H9 (cell line): ENCODE results near the gene HOXA9. TPM values are rescaled to one million over a fixed set of nuclear protein-coding genes. Genes with fewer than 3 reads are reported as not detected.

Experiments used
- DNase-seq: peaks from one replicate; pipeline ENCODE4 v3.0.0-alpha.2; 2017
- H2AFZ ChIP-seq: one replicate; pipeline ENCODE4 v1.6.1; 2013; ENCODE audit warnings: mild to moderate bottlenecking, low read length, control low read depth, moderate library complexity
- H2AK5ac ChIP-seq: 2 replicates; pipeline ENCODE4 v1.6.1; 2013; ENCODE audit warnings: low read length, control low read depth, mixed read lengths; ENCODE audit not compliant: insufficient read length
- H2BK120ac ChIP-seq: one replicate; pipeline ENCODE4 v1.6.1; 2013; ENCODE audit warnings: low read depth, mild to moderate bottlenecking, low read length, control low read depth, inconsistent platforms; ENCODE audit not compliant: poor library complexity, severe bottlenecking
- H2BK12ac ChIP-seq: 2 replicates; pipeline ENCODE4 v1.6.1; 2013; ENCODE audit warnings: low read length, control low read depth, mixed read lengths, low read depth; ENCODE audit not compliant: insufficient read length
- H2BK15ac ChIP-seq: 2 replicates; pipeline ENCODE4 v1.6.1; 2013; ENCODE audit warnings: low read depth, low read length, control low read depth
- H2BK20ac ChIP-seq: one replicate; pipeline ENCODE4 v1.6.1; 2013; ENCODE audit warnings: low read depth, mild to moderate bottlenecking, low read length, control low read depth, inconsistent platforms; ENCODE audit not compliant: poor library complexity, severe bottlenecking
- H2BK5ac ChIP-seq: 2 replicates; pipeline ENCODE4 v1.6.1; 2013; ENCODE audit warnings: low read length, control low read depth, mixed read lengths; ENCODE audit not compliant: insufficient read length
- H3K14ac ChIP-seq: 2 replicates; pipeline ENCODE4 v1.6.1; 2013; ENCODE audit warnings: low read length, control low read depth; ENCODE audit not compliant: insufficient read depth
- H3K18ac ChIP-seq: 2 replicates; pipeline ENCODE4 v1.6.1; 2013; ENCODE audit warnings: low read depth, mild to moderate bottlenecking, mixed read lengths, low read length, control low read depth; ENCODE audit not compliant: insufficient read length
- H3K23ac ChIP-seq: 2 replicates; pipeline ENCODE4 v1.6.1; 2013; ENCODE audit warnings: low read length, control low read depth, mixed read lengths, low read depth; ENCODE audit not compliant: insufficient read length
- H3K23me2 ChIP-seq: 2 replicates; pipeline ENCODE4 v1.6.1; 2013; ENCODE audit warnings: low read depth, mild to moderate bottlenecking, mixed read lengths, low read length, control low read depth; ENCODE audit not compliant: insufficient read length, poor library complexity, severe bottlenecking
- H3K27ac ChIP-seq: 2 replicates; pipeline ENCODE4 v1.5.1; 2013; ENCODE audit warnings: low read length, control low read depth, mixed read lengths, low read depth; ENCODE audit not compliant: insufficient read length
- H3K27me3 ChIP-seq: 2 replicates; pipeline ENCODE4 v1.6.1; 2013; ENCODE audit warnings: low read length, control low read depth, inconsistent platforms; ENCODE audit not compliant: insufficient read depth
- H3K4ac ChIP-seq: 2 replicates; pipeline ENCODE4 v1.6.1; 2013; ENCODE audit warnings: low read depth, mild to moderate bottlenecking, control low read depth, inconsistent platforms, low read length, moderate library complexity
- H3K4me1 ChIP-seq: 2 replicates; pipeline ENCODE4 v1.6.1; 2013; ENCODE audit warnings: low read length, control low read depth, inconsistent platforms; ENCODE audit not compliant: insufficient read depth
- H3K4me2 ChIP-seq: 2 replicates; pipeline ENCODE4 v1.6.1; 2013; ENCODE audit warnings: low read length, control low read depth, mixed read lengths; ENCODE audit not compliant: insufficient read length, insufficient read depth
- H3K56ac ChIP-seq: 2 replicates; pipeline ENCODE4 v1.6.1; 2013; ENCODE audit warnings: low read depth, mild to moderate bottlenecking, mixed read lengths, low read length, control low read depth; ENCODE audit not compliant: insufficient read length
- H3K79me1 ChIP-seq: 2 replicates; pipeline ENCODE4 v1.6.1; 2013; ENCODE audit warnings: low read depth, mild to moderate bottlenecking, moderate library complexity, low read length, control low read depth, inconsistent platforms; ENCODE audit not compliant: insufficient read depth, poor library complexity, severe bottlenecking
- H3K79me2 ChIP-seq: 2 replicates; pipeline ENCODE4 v1.6.1; 2013; ENCODE audit warnings: low read length, control low read depth, inconsistent platforms; ENCODE audit not compliant: insufficient read depth
- H3K9ac ChIP-seq: 2 replicates; pipeline ENCODE4 v1.6.1; 2013; ENCODE audit warnings: low read length, control low read depth, mixed read lengths; ENCODE audit not compliant: insufficient read length; ENCODE audit errors: extremely low read depth
- H3K9me3 ChIP-seq: one replicate; pipeline ENCODE4 v1.6.1; 2013; ENCODE audit warnings: low read depth, low read length, inconsistent platforms; ENCODE audit not compliant: control insufficient read depth
- H3T11ph ChIP-seq: one replicate; pipeline ENCODE4 v1.6.1; 2013; ENCODE audit warnings: mild to moderate bottlenecking, low read length, control low read depth, inconsistent platforms
- H4K20me1 ChIP-seq: one replicate; pipeline ENCODE4 v1.6.1; 2013; ENCODE audit not compliant: control insufficient read depth, insufficient read length, insufficient read depth
- H4K5ac ChIP-seq: 2 replicates; pipeline ENCODE4 v1.6.1; 2013; ENCODE audit warnings: low read depth, mild to moderate bottlenecking, mixed read lengths, low read length, control low read depth; ENCODE audit not compliant: insufficient read length
- H4K8ac ChIP-seq: replicated peaks from 2 replicates; pipeline ENCODE4 v1.6.1; 2013; ENCODE audit warnings: low read length, control low read depth, mixed read lengths, low read depth; ENCODE audit not compliant: insufficient read length
- H4K91ac ChIP-seq: 2 replicates; pipeline ENCODE4 v1.6.1; 2013; ENCODE audit warnings: low read depth, mild to moderate bottlenecking, moderate library complexity, mixed read lengths, low read length, control low read depth; ENCODE audit not compliant: insufficient read length
- H3K27ac Mint-ChIP-seq, 3 experiments: 2 replicates in 2 of 3; 3 replicates in 1 of 3; pipeline ENCODE4 v1.8.0; 2020 to 2021; ENCODE audit warnings: mixed read lengths in 3 of 3, mild to moderate bottlenecking in 1 of 3, moderate library complexity in 1 of 3
- H3K27me3 Mint-ChIP-seq: 2 replicates; pipeline ENCODE4 v1.8.0; 2021; ENCODE audit warnings: low read depth, mild to moderate bottlenecking, moderate library complexity, mixed read lengths
- H3K36me3 Mint-ChIP-seq, 3 experiments: 2 replicates in 2 of 3; 3 replicates in 1 of 3; pipeline ENCODE4 v1.8.0; 2020 to 2021; ENCODE audit warnings: low read depth in 3 of 3, mixed read lengths in 3 of 3; ENCODE audit not compliant: insufficient read depth in 1 of 3
- H3K4me1 Mint-ChIP-seq, 2 experiments: 2 replicates each; pipeline ENCODE4 v1.8.0; 2020; ENCODE audit warnings: mixed read lengths in 2 of 2
- H3K4me3 Mint-ChIP-seq, 2 experiments: 2 replicates in 1 of 2; 3 replicates in 1 of 2; pipeline ENCODE4 v1.8.0; 2020 to 2021; ENCODE audit warnings: mild to moderate bottlenecking in 2 of 2, mixed read lengths in 2 of 2, moderate library complexity in 1 of 2
- H3K9me3 Mint-ChIP-seq, 2 experiments: 2 replicates in 1 of 2; 3 replicates in 1 of 2; pipeline ENCODE4 v1.8.0; 2020; ENCODE audit warnings: mild to moderate bottlenecking in 2 of 2, mixed read lengths in 2 of 2, moderate library complexity in 1 of 2
- CTCF ChIP-seq: fragments of 200-600 bp; sonication (generic); conservative IDR thresholded peaks from 3 replicates; pipeline ENCODE4 v1.8.0; 2021; ENCODE audit warnings: antibody characterized with exemption, mild to moderate bottlenecking
- WGBS: extraction: QIAGEN DNeasy Blood & Tissue Kit; methylation state at CpG from one replicate; pipeline ENCODE4 v1.1.7; 2013; ENCODE audit warnings: missing lambda C conversion rate, low lambda C conversion rate, mixed read lengths; ENCODE audit not compliant: insufficient read length; ENCODE audit errors: extremely low coverage; 5-methylcytosine and 5-hydroxymethylcytosine counted together
- total RNA-seq: library from RNA; stranded (reverse); gene quantifications from 2 replicates; pipeline ENCODE4 v1.2.1, GENCODE V29; 2021

The HOXA9 gene
- total RNA-seq, 1 experiment from 2014 or later: not detected

GRCh38 chr7:27208998-27209397 is 43.7 kb upstream of the HOXA9 start:
- no peak overlapping the region for H2BK15ac ChIP-seq
- H3K4me3 Mint-ChIP-seq: no peak overlapping the region
- WGBS: no CpG with 5 or more reads among the region's 4 CpGs
- H3K27me3 ChIP-seq: peaks cover 100% of the 10 kb centered on the region
- no peak overlapping the region for H2BK5ac ChIP-seq
- H4K20me1 ChIP-seq: no peaks in the 10 kb centered on the region
- no peak overlapping the region for H3K4me2 ChIP-seq
- DNase-seq: no peak
- no peak overlapping the region for H2BK12ac ChIP-seq
- H3K79me1 ChIP-seq: no peaks in the 10 kb centered on the region
- H3K4me1 ChIP-seq: no peaks in the 10 kb centered on the region
- H2AFZ ChIP-seq: no peak overlapping the region
- H3K23me2 ChIP-seq: peaks cover 8% of the 10 kb centered on the region
- H4K91ac ChIP-seq: no peak overlapping the region
- peaks cover 3 to 8% of the 10 kb centered on the region in 2 experiments; a peak in 3 of 5 replicates for H3K9me3 Mint-ChIP-seq
- peaks cover 0 to 1% (median 0%) of the 10 kb centered on the region in 3 experiments; a peak in 1 of 7 replicates for H3K36me3 Mint-ChIP-seq
- H3K27ac Mint-ChIP-seq: no peak overlapping the region
- no peaks in the 10 kb centered on the region for H3K79me2 ChIP-seq
- H3K18ac ChIP-seq: no peak overlapping the region
- H2BK20ac ChIP-seq: no peak overlapping the region
- H3K14ac ChIP-seq: no peak overlapping the region
- H2BK120ac ChIP-seq: no peak overlapping the region
- H4K5ac ChIP-seq: no peak overlapping the region
- peaks cover 10 to 20% of the 10 kb centered on the region in 2 experiments for H3K4me1 Mint-ChIP-seq
- no peak overlapping the region for H3K23ac ChIP-seq
- no peak overlapping the region for H3K9ac ChIP-seq
- no peak overlapping the region for H3K4ac ChIP-seq
- no peaks in the 10 kb centered on the region for H3K9me3 ChIP-seq
- no peak for TF ChIP-seq CTCF
- peaks cover 100% of the 10 kb centered on the region for H3K27me3 Mint-ChIP-seq
- H3K27ac ChIP-seq: no peak overlapping the region
- H4K8ac ChIP-seq: no peak overlapping the region
- H3K56ac ChIP-seq: no peak overlapping the region
- H3T11ph ChIP-seq: no peak overlapping the region
- H2AK5ac ChIP-seq: no peak overlapping the region
